ENCODE data around the gene GP2. TPM values are rescaled to one million over a fixed set of nuclear protein-coding genes. Genes with fewer than 3 reads are reported as not detected.

Gene GP2
- total RNA-seq, 1 experiment from 2014 or later = not detected

DNA sequence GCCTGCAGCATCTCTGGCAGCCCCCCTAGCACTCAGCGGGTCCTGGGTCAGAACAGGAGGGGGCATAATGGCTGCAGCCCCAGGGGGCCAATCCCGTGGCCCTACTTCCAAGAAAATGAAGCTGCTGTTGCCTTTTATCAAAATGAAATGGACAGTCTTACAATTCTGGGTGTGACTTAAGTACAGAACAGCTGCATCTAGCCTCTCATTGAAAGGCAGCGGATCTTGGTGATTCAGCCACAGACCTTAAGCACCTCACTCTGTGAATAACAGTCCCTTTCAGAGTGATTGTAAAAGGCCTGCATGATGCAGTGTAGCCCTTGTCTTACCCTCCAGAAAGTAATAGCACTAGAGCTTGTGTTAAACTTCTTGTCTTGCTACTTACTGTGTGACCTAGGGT, 36.7 kb upstream of the GP2 start:
- Mint-ChIP-seq H3K27ac (ENCODE audit: unreplicated experiment) (no peak overlapping the region), H3K4me1 (ENCODE audit: low read depth, unreplicated experiment) (no peaks in the 10 kb centered on the region), H3K27me3 (ENCODE audit: insufficient read depth, unreplicated experiment) (peaks cover 21% of the 10 kb centered on the region), H3K36me3 (ENCODE audit: insufficient read depth, unreplicated experiment) (no peaks in the 10 kb centered on the region), H3K4me3 (ENCODE audit: unreplicated experiment) (no peak overlapping the region), H3K9me3 (ENCODE audit: unreplicated experiment) (no peaks in the 10 kb centered on the region)
- intact Hi-C loops (cut with micrococcal nuclease; ENCODE audit: unreplicated experiment) = no loop called here
- BruUV-seq (replicated peaks) = no TSS peak
- ChIA-PET POLR2A (no interaction called here), CTCF (no interaction called here)
- Histone ChIP-seq H3K36me3 (ENCODE audit: control insufficient read depth, insufficient read depth, low read length) (no peaks in the 10 kb centered on the region), H3K9me3 (no peaks in the 10 kb centered on the region), H3K4me1 (no peaks in the 10 kb centered on the region), H3K4me3 (ENCODE audit: low read depth, low read length) (no peak overlapping the region), H3K27me3 (replicated peaks; ENCODE audit: control insufficient read depth, insufficient read depth, low read length) (no peaks in the 10 kb centered on the region)
- no peak for DNase-seq
- TF ChIP-seq, protein P1, sequence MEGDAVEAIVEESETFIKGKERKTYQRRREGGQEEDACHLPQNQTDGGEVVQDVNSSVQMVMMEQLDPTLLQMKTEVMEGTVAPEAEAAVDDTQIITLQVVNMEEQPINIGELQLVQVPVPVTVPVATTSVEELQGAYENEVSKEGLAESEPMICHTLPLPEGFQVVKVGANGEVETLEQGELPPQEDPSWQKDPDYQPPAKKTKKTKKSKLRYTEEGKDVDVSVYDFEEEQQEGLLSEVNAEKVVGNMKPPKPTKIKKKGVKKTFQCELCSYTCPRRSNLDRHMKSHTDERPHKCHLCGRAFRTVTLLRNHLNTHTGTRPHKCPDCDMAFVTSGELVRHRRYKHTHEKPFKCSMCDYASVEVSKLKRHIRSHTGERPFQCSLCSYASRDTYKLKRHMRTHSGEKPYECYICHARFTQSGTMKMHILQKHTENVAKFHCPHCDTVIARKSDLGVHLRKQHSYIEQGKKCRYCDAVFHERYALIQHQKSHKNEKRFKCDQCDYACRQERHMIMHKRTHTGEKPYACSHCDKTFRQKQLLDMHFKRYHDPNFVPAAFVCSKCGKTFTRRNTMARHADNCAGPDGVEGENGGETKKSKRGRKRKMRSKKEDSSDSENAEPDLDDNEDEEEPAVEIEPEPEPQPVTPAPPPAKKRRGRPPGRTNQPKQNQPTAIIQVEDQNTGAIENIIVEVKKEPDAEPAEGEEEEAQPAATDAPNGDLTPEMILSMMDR (IDR thresholded peaks at IDR 0.05; ENCODE audit: insufficient read depth in 1 of 2, low read depth in 1 of 2, low read length in 1 of 2, severe bottlenecking in 1 of 2, unreplicated experiment in 1 of 2) = no peak

DNA sequence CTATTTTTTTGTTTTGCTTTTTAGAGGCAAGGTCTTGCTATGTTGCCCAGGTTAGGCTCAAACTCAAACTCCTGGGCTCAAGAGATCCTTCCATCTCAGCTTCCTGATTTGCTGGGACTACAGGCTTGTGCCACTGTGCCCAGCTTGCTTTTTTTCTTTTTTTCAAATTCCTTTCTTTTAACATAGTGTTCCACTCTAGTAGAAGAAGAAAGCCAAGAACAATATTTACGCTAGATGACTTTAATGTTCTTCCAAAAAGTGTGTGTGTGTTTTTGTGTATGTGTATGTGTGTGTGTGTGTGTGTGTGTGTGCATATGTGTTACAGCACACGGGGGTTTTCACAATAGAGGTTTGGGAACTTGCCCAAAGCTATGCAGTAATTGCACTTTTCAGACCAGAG, 35.9 kb upstream of the GP2 start:
- Mint-ChIP-seq H3K9me3 (ENCODE audit: unreplicated experiment) (no peaks in the 10 kb centered on the region), H3K27me3 (ENCODE audit: insufficient read depth, unreplicated experiment) (peaks cover 21% of the 10 kb centered on the region), H3K27ac (ENCODE audit: unreplicated experiment) (no peak overlapping the region), H3K4me3 (ENCODE audit: unreplicated experiment) (no peak overlapping the region), H3K36me3 (ENCODE audit: insufficient read depth, unreplicated experiment) (no peaks in the 10 kb centered on the region), H3K4me1 (ENCODE audit: low read depth, unreplicated experiment) (no peaks in the 10 kb centered on the region)
- H3K4me3 ChIP-seq (ENCODE audit: low read depth, low read length) = no peak overlapping the region
- intact Hi-C loops (cut with micrococcal nuclease; ENCODE audit: unreplicated experiment) = no loop called here
- no peak for DNase-seq
- no TSS peak for BruUV-seq (replicated peaks)
- ChIA-PET CTCF (no interaction called here), POLR2A (no interaction called here)
- H3K27me3 ChIP-seq (replicated peaks; ENCODE audit: control insufficient read depth, insufficient read depth, low read length) = no peaks in the 10 kb centered on the region
- TF ChIP-seq, protein P1 (IDR thresholded peaks at IDR 0.05; ENCODE audit: insufficient read depth in 1 of 2, low read depth in 1 of 2, low read length in 1 of 2, severe bottlenecking in 1 of 2, unreplicated experiment in 1 of 2) = no peak
- no peaks in the 10 kb centered on the region for H3K9me3 ChIP-seq
- no peaks in the 10 kb centered on the region for H3K36me3 ChIP-seq (ENCODE audit: control insufficient read depth, insufficient read depth, low read length)
- H3K4me1 ChIP-seq = no peaks in the 10 kb centered on the region

DNA sequence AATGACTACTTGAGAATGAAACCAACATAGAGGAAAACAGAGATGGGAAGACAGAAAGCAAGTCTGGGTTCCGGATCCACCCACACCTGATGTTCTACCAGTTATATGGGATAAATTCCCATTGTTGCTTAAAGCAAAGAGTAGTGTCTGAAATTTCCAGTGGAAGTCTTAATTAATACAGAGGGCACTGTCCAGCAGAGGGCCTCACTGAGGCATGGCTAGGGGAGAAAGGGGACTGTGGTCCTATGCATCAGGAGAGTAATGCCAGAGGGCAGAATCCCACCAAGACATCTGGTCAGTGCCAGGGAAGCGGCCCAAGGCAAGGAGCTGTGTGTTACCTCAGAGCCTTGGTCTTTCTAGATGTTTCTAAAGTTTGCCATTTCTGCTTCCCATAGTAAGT, 32.7 kb upstream of the GP2 start:
- H3K36me3 Mint-ChIP-seq (ENCODE audit: insufficient read depth, unreplicated experiment) = no peaks in the 10 kb centered on the region
- peak in 1 of 2 experiments; percentile 7 for DNase-seq
- no peaks in the 10 kb centered on the region for H3K4me1 Mint-ChIP-seq (ENCODE audit: low read depth, unreplicated experiment)

More for the DNA sequence above, 32.7 kb upstream of the GP2 start:
- Histone ChIP-seq H3K4me3 (ENCODE audit: low read depth, low read length) (no peak overlapping the region), H3K9me3 (no peaks in the 10 kb centered on the region), H3K27me3 (replicated peaks; ENCODE audit: control insufficient read depth, insufficient read depth, low read length) (no peaks in the 10 kb centered on the region; the same call in 1 of the 2 replicates), H3K4me1 (no peaks in the 10 kb centered on the region), H3K36me3 (ENCODE audit: control insufficient read depth, insufficient read depth, low read length) (no peaks in the 10 kb centered on the region)
- TF ChIP-seq, protein P1 (IDR thresholded peaks at IDR 0.05; ENCODE audit: insufficient read depth in 1 of 2, low read depth in 1 of 2, low read length in 1 of 2, severe bottlenecking in 1 of 2, unreplicated experiment in 1 of 2) = peak in 1 of 2 experiments; percentile 19
- POLR2A ChIA-PET = no interaction called here
- intact Hi-C loops (cut with micrococcal nuclease; ENCODE audit: unreplicated experiment) = no loop called here
- no peak overlapping the region for H3K27ac Mint-ChIP-seq (ENCODE audit: unreplicated experiment)
- H3K27me3 Mint-ChIP-seq (ENCODE audit: insufficient read depth, unreplicated experiment) = peaks cover 10% of the 10 kb centered on the region
- H3K9me3 Mint-ChIP-seq (ENCODE audit: unreplicated experiment) = peaks cover 11% of the 10 kb centered on the region
- BruUV-seq (replicated peaks) = no TSS peak
- CTCF ChIA-PET = no interaction called here
- no peak overlapping the region for H3K4me3 Mint-ChIP-seq (ENCODE audit: unreplicated experiment)
